K562 (cell line): ENCODE data around the gene APOL4. TPM values are rescaled to one million over a fixed set of nuclear protein-coding genes. Genes with fewer than 3 reads are reported as not detected.

Source experiments
- CLOCK ChIP-seq: fragments of 250-450 bp; sonication (Bioruptor Pico); IDR thresholded peaks from 2 replicates; pipeline ENCODE4 v1.4.0; 2020; ENCODE audit warnings: mild to moderate bottlenecking, moderate library complexity, borderline replicate concordance
- ESRRB ChIP-seq: fragments of 250-450 bp; sonication (Bioruptor Pico); IDR thresholded peaks from 2 replicates; pipeline ENCODE4 v1.5.0; 2020; ENCODE audit warnings: mild to moderate bottlenecking, moderate library complexity, borderline replicate concordance
- MAZ ChIP-seq, 2 experiments: fragments of 450-650 bp in 1 of 2; sonication (generic) in 1 of 2; formaldehyde crosslinking; IDR thresholded peaks in 1 of 2; conservative IDR thresholded peaks in 1 of 2; 2 replicates each; pipeline versions ENCODE4 v1.4.0 to v1.5.0; 2020; ENCODE audit warnings: mild to moderate bottlenecking in 1 of 2, missing genetic modification reagents in 1 of 2
- POLR2AphosphoS2 ChIP-seq: IDR thresholded peaks from 2 replicates; pipeline ENCODE4 v1.6.1; 2012; ENCODE audit warnings: low read length, improper control_type of control experiment
- SPI1 ChIP-seq: IDR thresholded peaks from 2 replicates; pipeline ENCODE4 v1.6.1; 2011; ENCODE audit warnings: low read depth, low read length, control low read depth, borderline replicate concordance
- SRF ChIP-seq, 2 experiments: fragments of 250-450, 450-650 bp in 1 of 2; sonication (Bioruptor Pico) in 1 of 2; sonication (generic) in 1 of 2; formaldehyde crosslinking; IDR thresholded peaks; 2 replicates each; pipeline versions ENCODE4 v1.5.0 to v1.5.1; 2020 to 2022; ENCODE audit warnings: mild to moderate bottlenecking in 1 of 2, missing genetic modification reagents in 1 of 2
- polyA plus RNA-seq, 8 experiments: library from polyadenylated mRNA; depleted of rRNA in 4 of 8; stranded (reverse) in 5 of 8; unstranded in 3 of 8; fragments of >200 nt; fragmentation: Nextera tagmentation in 2 of 8; fragmentation: Illumina TruSeq in 1 of 8; extraction: Ambion mirVana in 2 of 8; extraction: Trizol in 1 of 8; gene quantifications; 2 replicates each; pipeline versions ENCODE4 v1.2.1 to v1.2.3, GENCODE V29; 2011 to 2014; ENCODE audit warnings: inconsistent platforms in 1 of 8, missing spikeins in 1 of 8
- total RNA-seq, 7 experiments: library from RNA; depleted of rRNA in 6 of 7; stranded (reverse); fragments of >200 nt in 6 of 7; fragmentation: Illumina TruSeq in 2 of 7; extraction: Trizol in 2 of 7; gene quantifications; 2 replicates each; pipeline versions ENCODE4 v1.2.1 to v1.2.3, GENCODE V29; 2011 to 2021; ENCODE audit warnings: low replicate concordance in 1 of 7

The APOL4 gene
- total and polyA plus RNA-seq, 9 of the 15 experiments (the other 6 are each of a cell fraction or from before 2014, with no cell fraction given), result 6.5 to 15.0 (median 9.8) TPM

- TF ChIP-seq SPI1, result peak; percentile 38; the same call in 1 of the 2 replicates
- TF ChIP-seq POLR2AphosphoS2, result no peak
- 0 out of 4 replicates have a peak, but pooled peaks of 1 of the 2 experiments have one; percentile 26 for TF ChIP-seq MAZ (CRISPR knock-in tag; conservative IDR thresholded peaks at IDR 0.05 in 1 of 2, IDR thresholded peaks at IDR 0.05 in 1 of 2)
- no peak for TF ChIP-seq CLOCK
- peak in 1 of 2 experiments; percentile 78; a peak in 1 of 4 replicates for TF ChIP-seq SRF (CRISPR knock-in tag; IDR thresholded peaks at IDR 0.05)
- no peak for TF ChIP-seq ESRRB (CRISPR knock-in tag)
- TF ChIP-seq, all 486 proteins: peak for 8
Measured at GRCh38 chr22:36197065-36197440, 4.6 kb downstream of the APOL4 start (continued).
